Measurements from ENCODE around the gene MRGPRE.

DNA sequence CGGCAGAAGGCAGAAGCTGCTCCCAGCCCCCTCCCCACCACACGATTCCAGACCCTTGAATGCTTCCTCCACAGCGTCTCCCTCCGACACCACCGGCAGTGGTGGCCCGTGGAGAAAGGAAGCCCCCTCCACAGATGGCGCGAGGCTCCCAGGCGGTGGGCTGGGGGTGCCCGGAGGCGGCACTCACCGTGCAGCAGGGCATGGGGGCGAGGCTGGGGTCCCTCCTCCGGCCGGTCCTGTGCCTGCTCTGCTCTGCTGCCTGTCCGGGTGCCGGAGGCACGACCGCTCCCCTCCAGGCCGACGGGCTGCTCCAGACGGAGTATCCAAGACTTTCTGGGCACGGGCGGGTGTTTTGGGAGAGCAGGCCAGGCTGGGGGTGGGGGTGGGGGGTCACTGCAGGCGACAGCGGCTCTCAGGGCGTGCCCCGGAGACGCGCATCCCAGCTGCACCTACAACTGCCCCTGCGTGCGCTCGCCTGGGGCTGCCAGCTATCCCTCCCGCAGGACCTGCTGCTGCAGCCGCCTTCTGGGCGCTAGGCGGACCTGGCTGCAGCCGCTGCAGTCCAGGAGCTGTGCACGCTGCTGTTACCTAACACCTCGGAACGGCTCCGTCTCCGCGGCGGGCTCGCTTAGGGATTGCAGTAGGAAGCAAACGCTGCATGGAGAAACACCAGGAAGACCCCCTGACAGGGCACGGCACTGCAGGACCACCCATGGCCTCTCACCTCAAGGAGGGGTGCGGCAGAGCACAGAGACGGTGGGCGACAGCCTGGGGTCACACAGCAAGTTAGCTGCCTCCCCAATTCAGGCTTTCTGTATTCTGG is 28.8 kb downstream of the MRGPRE start:
- TF ChIP-seq, protein P1, sequence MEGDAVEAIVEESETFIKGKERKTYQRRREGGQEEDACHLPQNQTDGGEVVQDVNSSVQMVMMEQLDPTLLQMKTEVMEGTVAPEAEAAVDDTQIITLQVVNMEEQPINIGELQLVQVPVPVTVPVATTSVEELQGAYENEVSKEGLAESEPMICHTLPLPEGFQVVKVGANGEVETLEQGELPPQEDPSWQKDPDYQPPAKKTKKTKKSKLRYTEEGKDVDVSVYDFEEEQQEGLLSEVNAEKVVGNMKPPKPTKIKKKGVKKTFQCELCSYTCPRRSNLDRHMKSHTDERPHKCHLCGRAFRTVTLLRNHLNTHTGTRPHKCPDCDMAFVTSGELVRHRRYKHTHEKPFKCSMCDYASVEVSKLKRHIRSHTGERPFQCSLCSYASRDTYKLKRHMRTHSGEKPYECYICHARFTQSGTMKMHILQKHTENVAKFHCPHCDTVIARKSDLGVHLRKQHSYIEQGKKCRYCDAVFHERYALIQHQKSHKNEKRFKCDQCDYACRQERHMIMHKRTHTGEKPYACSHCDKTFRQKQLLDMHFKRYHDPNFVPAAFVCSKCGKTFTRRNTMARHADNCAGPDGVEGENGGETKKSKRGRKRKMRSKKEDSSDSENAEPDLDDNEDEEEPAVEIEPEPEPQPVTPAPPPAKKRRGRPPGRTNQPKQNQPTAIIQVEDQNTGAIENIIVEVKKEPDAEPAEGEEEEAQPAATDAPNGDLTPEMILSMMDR (IDR thresholded peaks at IDR 0.05), result no peak
- TF ChIP-seq POLR2A (IDR thresholded peaks at IDR 0.05), result no peak
